Fibroblast of the aortic adventitia (primary cell): ENCODE measurements around the gene TMEM204. TPM values are rescaled to one million over a fixed set of nuclear protein-coding genes. Genes with fewer than 3 reads are reported as not detected.

Source experiments
- DNase-seq: peaks from one replicate; pipeline ENCODE4 v3.0.0-alpha.2; 2010; ENCODE audit warnings: low read depth
- H3K4me3 ChIP-seq: 2 replicates; pipeline ENCODE4 v1.5.1; 2011; ENCODE audit warnings: low read depth, mild to moderate bottlenecking, control low read depth, low read length, moderate library complexity
- total RNA-seq: library from RNA; depleted of rRNA; stranded (reverse); fragments of >200 nt; gene quantifications from 2 replicates; pipeline ENCODE4 v1.2.3, GENCODE V29; 2012; ENCODE audit warnings: low replicate concordance
- TF ChIP-seq, protein P1 (sequence below): IDR thresholded peaks from 2 replicates; pipeline ENCODE4 v1.5.1; 2011; ENCODE audit warnings: mild to moderate bottlenecking, low read length, control low read depth, inconsistent platforms; ENCODE audit not compliant: insufficient read depth

TMEM204 gene
- total RNA-seq, 1 donor: 22.1 TPM

DNA sequence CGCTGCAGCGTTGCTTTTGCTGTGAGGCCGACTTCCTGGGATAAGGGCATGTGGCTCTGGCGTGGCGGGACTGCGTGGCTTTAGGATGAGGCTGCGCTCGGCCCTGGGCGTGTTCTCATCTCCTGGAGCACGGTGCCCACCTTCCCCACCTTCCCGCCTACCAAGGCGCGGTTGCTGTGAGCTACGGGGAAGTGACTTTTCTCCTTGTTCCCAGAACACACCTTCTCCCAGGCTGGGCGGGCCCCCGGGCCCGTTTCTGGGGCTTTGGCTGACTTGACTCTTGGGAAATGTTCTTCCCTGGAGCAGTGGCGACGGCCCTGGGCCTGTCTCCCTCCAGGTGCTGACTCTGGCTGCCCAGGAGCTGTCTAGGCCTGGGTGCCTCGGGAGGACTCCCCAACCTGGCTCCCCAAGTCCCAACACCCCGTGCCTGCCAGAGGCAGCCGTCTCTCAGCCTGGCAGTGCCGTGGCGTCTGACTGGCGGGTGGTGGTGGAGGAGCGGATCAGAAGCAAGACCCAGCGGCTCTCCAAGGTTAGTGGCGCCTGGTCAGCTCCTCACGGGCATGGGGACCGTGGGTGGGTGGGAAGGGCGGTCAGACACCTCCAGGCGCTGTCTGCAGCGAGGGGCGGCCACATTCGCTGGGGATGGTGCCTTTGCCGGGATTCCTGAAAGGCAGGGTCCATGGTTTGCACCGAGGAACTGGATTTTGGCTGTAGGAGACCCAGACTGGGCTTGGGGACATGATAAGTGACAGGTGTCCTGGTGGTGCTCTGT, 28.2 kb upstream of the TMEM204 start:
- no peak for DNase-seq
- TF ChIP-seq, protein P1, sequence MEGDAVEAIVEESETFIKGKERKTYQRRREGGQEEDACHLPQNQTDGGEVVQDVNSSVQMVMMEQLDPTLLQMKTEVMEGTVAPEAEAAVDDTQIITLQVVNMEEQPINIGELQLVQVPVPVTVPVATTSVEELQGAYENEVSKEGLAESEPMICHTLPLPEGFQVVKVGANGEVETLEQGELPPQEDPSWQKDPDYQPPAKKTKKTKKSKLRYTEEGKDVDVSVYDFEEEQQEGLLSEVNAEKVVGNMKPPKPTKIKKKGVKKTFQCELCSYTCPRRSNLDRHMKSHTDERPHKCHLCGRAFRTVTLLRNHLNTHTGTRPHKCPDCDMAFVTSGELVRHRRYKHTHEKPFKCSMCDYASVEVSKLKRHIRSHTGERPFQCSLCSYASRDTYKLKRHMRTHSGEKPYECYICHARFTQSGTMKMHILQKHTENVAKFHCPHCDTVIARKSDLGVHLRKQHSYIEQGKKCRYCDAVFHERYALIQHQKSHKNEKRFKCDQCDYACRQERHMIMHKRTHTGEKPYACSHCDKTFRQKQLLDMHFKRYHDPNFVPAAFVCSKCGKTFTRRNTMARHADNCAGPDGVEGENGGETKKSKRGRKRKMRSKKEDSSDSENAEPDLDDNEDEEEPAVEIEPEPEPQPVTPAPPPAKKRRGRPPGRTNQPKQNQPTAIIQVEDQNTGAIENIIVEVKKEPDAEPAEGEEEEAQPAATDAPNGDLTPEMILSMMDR: no peak

DNA sequence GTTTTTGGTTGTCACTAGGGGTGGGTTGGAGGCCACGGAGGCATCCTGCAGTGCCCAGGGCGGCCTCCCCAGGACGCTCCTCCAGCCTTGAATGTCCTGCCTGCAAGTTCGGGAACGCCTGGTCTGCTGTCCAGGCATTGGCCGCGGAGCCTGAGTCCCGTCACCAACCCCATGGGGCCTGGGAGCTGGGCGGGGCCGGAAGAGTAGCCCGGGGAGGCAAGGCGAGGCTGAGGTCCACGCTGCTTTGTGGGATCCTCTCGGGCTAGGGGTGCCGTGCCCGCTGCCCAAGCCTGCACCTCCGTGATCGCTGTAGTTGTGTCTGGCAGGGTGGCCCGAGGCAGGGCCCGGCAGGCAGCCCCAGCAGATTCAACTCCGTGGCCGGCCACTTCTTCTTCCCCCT, 27.6 kb upstream of the TMEM204 start:
- no peak overlapping the region for H3K4me3 ChIP-seq
- TF ChIP-seq, protein P1: no peak
- no peak for DNase-seq

More for the DNA sequence above, 28.2 kb upstream of the TMEM204 start:
- no peak overlapping the region for H3K4me3 ChIP-seq

DNA sequence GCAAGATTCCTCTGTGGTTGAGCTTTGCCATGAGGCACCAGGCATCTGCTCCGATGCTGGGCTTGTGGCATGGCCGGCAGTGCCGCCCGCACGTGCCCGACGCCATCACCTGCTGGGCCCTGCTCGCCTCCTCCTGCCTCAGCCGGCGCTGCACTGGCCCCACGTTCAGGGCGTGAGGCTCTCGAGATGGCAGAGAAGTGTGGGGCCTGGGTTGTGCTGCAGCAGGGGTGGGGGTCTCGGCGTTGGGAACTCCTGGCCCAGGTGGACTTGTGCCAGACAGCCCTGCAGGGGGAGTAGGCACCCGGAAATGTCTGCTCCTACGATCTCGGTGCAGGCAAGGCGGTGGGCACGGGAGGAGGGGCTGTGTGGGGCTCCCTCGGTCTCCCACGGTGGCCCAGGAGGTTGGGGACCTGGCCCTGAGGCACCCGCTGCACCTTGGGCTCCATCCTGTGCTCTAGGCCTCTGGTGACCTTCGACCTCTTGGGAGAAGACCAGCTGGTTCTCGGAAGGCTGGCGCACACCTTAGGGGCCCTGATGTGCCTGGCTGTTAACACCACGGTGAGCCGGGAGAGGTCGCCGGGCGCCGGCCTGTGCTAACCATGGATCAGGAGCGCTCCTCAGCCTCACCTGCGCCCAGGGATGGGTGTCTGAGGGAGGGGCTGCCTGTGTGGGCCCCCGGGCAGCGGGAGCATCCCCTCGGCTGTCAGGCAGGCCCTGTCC, 26.8 kb upstream of the TMEM204 start:
- no peak for DNase-seq
- TF ChIP-seq, protein P1: no peak
- H3K4me3 ChIP-seq: no peak overlapping the region

DNA sequence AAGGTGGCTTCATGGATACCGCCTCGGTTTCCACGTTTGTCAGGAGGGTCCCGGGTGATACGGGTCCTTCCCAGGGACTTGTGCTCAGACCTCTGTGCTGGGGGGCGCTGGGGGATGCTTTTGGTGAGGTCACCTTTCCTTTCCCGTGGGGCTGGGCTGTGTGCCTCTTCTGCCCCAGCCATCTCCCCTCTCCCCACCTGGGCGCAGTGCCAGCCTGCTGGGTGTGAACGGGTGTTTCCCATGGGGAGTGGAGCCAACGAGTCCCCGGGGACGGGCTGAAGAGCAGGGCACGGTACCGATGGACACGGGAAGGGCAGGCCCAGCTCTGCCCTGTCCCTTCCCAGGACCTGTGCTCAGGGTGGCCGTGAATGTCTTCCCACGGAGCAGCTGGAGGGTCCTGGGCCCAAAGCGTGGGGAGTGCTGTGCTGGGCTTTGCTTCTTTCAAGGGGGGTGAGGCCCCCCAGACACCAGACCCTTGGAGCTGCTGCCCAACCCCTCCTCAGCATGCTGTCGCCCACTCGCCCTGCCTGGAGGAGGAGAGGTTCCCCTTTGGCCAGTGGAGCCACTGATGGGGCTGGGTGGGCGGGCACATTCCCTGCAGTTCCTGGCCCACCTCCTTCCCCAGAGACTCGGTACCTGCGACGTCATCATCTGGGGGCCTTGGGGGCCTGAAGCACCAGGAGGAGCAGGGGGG, 24.8 kb upstream of the TMEM204 start:
- DNase-seq: no peak
- TF ChIP-seq, protein P1: no peak
- no peak overlapping the region for H3K4me3 ChIP-seq

DNA sequence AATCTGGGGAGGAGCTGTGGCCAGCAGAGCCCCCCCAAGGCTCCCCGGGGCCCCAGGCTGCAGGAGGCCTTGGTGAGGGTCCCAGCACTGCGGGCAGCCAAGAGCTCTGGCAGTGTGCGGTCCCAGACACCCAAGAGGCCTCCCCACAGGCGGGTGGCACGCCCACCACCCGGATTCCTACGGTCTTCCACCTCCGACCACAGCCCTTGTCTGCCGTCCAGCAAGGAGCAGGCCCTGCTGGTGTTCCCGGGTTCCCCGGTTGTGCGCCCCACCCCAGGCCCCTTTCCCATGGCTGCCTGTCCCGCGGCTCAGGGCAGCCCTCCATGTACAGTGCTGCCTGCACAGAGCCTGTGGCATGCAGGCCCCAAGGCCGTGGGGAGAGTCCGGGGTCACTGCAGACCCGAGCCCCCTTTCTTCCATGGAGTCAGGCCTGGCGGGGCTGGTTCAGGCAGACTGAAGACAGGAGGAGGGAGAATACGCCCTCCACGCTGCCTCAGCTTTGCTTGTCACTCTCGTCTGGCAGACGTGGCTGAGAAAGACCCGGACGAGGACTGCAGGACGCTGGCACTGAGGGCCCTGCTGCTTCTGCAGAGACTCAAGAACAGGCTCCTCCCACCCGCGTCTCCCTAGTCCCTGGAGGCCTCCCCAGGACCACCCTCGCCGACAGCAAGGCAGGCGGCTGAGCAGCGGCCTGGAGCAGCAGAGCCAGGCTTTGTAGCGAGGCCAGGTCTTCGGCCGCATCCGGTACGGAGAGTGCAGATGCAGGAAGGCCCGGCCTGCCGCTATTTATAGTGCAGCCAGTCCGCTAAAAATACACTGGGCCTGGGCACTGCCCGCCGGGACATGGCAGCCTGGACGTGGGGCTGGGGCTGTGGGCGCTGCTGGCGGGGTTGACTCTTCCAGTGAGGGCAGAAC, 23.9 kb upstream of the TMEM204 start:
- H3K4me3 ChIP-seq: no peak overlapping the region
- no peak for DNase-seq
- TF ChIP-seq, protein P1: no peak

DNA sequence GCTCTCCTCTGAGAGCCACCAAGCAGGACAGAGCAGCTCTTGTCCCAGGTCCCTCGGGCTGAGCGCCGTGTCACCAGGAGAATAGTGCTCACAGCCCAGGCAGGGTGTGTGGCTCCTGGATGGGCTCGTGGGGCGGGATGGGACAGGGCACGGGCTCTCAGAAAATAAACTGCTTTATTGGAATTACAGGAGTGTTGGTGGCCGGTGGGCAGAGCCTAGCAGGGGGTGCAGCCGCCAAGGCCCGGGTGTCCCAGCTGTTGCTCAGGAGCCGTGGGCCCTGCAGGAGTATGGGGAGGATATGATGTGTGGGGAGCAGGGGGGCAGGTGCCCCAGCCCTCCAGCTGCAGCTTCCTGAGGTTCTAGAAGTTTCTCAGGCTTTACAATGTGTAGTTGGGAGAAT, 23.2 kb upstream of the TMEM204 start:
- TF ChIP-seq, protein P1: no peak
- DNase-seq: no peak
- no peak overlapping the region for H3K4me3 ChIP-seq
